GM21576 (cell line): Measurements from ENCODE around the gene EGFLAM.

Experiments used
- ATAC-seq: cut with Tn5 transposase; IDR thresholded peaks from one replicate; pipeline ENCODE4 v1.9.1; 2021; ENCODE audit warnings: mild to moderate bottlenecking, moderate library complexity; ENCODE audit not compliant: unreplicated experiment

Gene EGFLAM

DNA sequence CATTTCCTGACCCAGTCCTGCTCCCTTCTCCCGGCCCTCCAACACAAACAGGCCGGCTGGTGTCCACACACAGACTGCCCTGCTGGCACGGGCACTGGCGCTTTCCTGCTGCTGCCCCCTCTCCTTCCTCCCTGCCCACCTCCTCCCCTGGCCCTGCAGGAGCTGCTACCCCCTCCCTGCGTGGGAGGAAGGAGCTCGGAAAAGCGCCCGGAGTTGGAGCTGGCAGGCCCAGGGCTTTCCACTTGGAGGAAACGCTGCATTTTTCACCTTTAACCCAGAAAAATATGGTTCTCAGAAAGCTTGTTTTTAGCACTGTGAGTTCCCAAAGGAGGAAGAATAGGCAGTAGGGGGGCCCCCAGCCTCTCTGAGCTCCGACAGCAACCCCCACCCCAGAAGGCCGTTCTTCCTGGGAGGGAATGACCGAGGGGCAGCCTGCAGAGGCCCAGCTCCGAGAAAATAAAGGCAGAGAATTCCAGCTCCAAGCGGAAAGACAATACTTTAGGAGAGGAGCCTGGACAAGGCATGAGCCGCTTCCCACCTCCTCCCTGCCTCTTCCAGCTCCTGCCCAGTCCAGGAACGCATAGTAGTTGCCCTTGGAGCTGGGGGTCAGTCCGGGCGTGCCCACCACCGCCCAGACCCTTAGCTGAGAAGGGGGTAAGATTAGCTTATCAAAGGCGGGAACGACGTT lies 209.1 kb downstream of the EGFLAM start:
- ATAC-seq, result no peak

GRCh38 chr5:38468202-38468673 lies 209.9 kb downstream of the EGFLAM start:
- no peak for ATAC-seq

DNA sequence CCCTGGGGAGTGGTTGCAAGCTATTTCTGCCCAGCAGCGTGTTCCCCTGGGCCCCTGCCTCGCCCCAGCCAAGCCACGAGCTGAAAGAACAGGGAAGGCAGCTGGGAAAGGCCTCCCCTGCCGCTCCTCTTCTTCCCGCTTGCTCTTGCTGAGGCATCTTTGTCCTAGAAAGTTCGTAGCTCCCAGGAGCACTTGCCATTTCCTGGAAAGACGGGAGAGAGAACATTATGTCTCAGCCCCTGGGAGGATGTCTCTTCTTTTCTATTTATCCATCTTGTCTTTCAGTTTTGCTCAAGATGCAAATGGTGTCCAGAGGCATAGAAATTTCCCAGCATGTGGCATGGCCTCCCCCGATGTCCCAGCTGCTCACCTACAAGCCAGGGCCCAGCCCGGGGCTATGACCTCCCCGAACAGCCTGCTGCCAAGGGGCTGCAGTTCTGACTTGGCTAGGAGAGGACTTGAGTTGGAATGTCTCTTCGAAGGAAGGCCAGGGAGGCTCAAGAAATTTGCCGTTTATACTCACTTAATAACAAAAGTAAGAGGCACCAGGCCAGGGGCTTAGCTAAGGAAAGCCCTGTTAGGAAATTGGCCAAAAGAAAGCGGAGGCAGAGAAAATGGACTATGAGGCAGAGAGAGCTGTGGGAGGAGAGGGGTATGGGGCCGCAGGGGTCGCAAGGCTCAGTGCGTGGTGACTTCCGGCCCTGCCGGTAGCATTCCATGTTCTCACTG lies 210.8 kb downstream of the EGFLAM start:
- ATAC-seq, result no peak

DNA sequence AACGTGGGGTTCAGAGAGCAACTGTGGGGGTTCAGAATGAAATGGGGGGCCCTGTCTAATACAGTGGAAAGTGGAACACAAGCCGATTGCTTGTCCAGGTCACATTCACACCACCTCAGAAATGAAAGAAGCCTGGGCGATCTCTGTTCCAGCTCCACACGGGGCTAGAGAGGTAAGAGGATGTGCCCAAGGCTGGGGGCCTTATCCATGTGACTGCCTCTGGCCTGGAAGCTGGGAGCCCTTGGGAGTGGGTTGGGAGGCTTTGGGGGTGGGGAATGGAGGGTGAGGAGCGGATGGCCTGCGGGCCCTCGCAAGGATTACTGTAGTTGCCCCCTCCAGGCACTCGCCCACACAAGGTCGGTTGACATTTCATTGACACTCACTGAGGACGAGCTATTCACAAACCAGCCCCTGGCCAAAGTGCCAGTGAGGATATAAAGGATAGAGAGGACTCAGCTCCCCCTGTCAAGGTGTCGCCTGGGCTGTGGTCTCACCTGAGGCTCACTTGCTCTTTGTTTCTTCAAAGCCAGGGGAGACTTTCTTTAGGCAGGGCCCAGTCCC lies 211.4 kb downstream of the EGFLAM start:
- no peak for ATAC-seq

GRCh38 chr5:38471709-38472108 lies 213.3 kb downstream of the EGFLAM start:
- ATAC-seq, result no peak

GRCh38 chr5:38472541-38472940 lies 214.2 kb downstream of the EGFLAM start:
- ATAC-seq, result no peak

- no peak for ATAC-seq
Observed at GRCh38 chr5:38473008-38473407, 214.6 kb downstream of the EGFLAM start.

- no peak for ATAC-seq
Observed at GRCh38 chr5:38478166-38478565, 219.8 kb downstream of the EGFLAM start.

GRCh38 chr5:38478878-38479277 lies 220.5 kb downstream of the EGFLAM start:
- ATAC-seq, result no peak

DNA sequence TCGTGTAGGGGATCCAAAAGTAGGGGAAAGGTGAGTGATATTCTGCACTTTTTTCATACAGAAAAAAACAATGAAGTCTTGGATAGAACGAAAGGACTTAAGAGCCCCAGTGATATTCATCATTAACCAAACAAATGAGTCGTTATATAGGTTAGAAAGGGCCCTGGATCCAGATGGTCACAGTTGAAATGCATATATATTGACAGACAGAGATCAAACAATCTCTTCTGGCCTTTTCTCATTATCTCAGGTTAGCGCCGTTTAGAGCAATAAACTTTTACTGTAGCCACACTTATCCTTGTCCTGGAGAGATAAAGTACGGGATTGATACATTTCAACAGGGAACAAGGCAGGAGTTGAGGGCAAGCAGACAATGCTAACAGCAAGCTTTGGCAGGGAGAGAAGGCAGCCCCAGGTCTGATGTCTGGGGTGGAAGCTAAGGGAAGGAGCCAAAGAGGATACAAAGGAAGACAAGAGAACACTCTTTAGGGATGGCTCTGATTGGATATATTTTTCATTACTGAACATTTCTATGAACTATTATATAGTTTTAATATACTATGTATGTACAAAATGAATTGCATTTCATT lies 221.1 kb downstream of the EGFLAM start:
- no peak for ATAC-seq

- ATAC-seq, result no peak
Observed at GRCh38 chr5:38483805-38484398, 225.5 kb downstream of the EGFLAM start.

- ATAC-seq, result no peak
Observed at GRCh38 chr5:38494175-38494574, 235.8 kb downstream of the EGFLAM start.

- no peak for ATAC-seq
Observed at GRCh38 chr5:38494763-38495162, 236.4 kb downstream of the EGFLAM start.

- ATAC-seq, result no peak
Observed at GRCh38 chr5:38497946-38498345, 239.6 kb downstream of the EGFLAM start.

- no peak for ATAC-seq
Observed at GRCh38 chr5:38500573-38501260, 242.4 kb downstream of the EGFLAM start.

GRCh38 chr5:38506302-38506701 lies 247.9 kb downstream of the EGFLAM start:
- no peak for ATAC-seq

GRCh38 chr5:38509185-38509584 lies 250.8 kb downstream of the EGFLAM start:
- no peak for ATAC-seq
